ENCODE results near the gene MAD1L1.
"Not testable (repeated sequence)": the region's sequence is repeated elsewhere in the genome, so short reads cannot be mapped to it uniquely, and the experiment has no call there.

MAD1L1 gene

GRCh38 chr7:1864161-1864940 is 368.4 kb downstream of the MAD1L1 start:
- no peak for DNase-seq (ENCODE audit: low read depth)

DNA sequence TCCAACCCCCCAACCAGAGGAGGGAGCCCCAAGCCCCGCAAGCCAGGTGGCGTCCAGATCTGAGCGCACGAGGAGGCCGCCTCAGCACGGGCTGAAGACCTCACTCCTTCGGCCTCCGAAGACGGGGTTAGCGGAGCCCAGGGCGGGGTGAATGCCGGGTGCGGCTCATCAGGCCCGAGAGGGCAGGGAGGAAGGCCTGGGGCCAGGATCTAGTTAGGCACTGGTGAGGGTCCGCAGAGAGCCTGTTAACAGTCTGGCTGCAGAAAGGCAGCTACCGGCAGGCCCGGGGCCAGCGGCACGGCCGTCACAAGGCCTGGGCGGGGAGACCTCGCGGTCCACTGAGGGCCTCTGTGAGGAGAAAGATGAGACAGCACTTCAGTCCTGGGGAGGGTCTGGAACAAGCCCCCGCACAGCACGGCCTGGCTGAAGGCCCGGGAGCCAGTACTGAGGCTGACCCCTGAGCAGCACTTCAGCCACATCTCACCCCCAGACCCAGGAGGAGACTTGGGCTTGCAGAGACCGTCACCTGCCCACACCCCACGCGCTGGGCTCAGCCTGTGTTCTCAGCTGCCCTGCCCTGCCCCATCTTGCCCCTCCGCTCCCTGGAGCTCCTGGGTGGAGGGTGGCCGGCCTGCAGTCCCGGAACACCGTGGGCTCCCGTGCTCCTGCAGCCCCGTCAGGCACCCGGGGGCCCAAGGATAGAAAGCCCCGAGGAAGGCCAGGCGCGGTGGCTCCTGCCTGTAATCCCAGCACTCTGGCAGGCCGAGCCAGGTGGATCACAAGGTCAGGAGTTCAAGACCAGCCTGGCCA is 369.4 kb downstream of the MAD1L1 start:
- no peak for DNase-seq (ENCODE audit: low read depth)

GRCh38 chr7:1862560-1862959 is 370.2 kb downstream of the MAD1L1 start:
- DNase-seq (ENCODE audit: low read depth) = no peak

DNA sequence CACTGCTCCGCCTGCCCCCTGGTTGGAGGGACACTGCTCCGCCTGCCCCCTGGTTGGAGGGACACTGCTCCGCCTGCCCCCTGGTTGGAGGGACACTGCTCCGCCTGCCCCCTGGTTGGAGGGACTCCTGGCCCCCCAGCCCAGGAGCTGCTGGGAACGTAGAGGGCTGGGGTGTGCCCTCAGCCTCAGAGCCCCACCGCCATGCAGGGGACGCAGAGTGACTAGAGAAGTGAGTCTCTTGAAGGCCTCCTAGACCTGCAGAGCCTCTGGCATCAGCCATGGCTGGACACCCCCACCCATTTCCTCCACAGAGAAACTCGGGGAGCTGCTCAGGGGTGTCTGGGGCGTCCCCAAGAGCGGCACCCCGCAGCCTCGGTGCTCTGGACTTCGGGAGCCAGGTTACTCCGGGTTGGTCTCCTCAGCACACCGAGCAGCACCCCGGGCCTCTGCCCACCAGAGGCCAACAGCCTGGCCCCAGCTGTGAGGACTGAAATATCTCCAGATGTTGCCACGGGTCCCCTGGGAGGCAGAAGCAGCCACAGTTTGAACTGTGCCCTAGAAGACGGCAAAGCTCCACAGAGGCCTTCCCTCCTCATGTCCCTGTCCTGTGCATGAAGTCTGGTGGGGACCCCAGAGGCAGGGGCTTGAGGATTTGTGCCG is 370.8 kb downstream of the MAD1L1 start:
- no peak for DNase-seq (ENCODE audit: low read depth)

- DNase-seq (ENCODE audit: low read depth) = not testable (repeated sequence)
These were observed 371.6 kb downstream of the MAD1L1 start for GRCh38 chr7:1860881-1861798.

GRCh38 chr7:1859266-1860035 is 373.3 kb downstream of the MAD1L1 start:
- DNase-seq (ENCODE audit: low read depth) = no peak

GRCh38 chr7:1858435-1859265 is 374.1 kb downstream of the MAD1L1 start:
- no peak for DNase-seq (ENCODE audit: low read depth)

- DNase-seq (ENCODE audit: low read depth) = no peak
These were observed 375.0 kb downstream of the MAD1L1 start for GRCh38 chr7:1857487-1858421.

GRCh38 chr7:1856888-1857441 is 375.8 kb downstream of the MAD1L1 start:
- DNase-seq (ENCODE audit: low read depth) = no peak

GRCh38 chr7:1856161-1856887 is 376.4 kb downstream of the MAD1L1 start:
- DNase-seq (ENCODE audit: low read depth) = no peak

DNA sequence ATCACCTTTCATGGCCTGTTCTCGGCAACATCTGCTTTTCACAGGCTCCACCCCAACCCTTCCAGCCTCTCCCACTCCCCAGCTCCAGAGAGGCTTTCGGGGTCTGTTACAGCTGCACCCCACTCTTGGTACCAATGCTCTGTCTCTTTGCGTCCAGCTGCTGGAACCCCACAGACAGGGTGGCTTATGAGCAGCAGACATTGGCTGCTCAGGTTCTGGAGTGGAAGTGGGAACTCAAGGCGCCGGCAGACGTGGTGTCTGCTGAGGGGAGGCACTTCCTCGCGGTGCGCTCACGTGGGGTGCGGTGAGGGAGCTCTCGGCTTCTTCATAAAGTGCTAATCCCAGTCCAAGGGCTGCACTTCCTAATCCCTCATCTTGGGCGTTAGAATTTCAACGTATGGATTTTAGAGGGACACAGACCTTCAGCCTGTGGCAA is 377.0 kb downstream of the MAD1L1 start:
- DNase-seq (ENCODE audit: low read depth) = no peak

DNA sequence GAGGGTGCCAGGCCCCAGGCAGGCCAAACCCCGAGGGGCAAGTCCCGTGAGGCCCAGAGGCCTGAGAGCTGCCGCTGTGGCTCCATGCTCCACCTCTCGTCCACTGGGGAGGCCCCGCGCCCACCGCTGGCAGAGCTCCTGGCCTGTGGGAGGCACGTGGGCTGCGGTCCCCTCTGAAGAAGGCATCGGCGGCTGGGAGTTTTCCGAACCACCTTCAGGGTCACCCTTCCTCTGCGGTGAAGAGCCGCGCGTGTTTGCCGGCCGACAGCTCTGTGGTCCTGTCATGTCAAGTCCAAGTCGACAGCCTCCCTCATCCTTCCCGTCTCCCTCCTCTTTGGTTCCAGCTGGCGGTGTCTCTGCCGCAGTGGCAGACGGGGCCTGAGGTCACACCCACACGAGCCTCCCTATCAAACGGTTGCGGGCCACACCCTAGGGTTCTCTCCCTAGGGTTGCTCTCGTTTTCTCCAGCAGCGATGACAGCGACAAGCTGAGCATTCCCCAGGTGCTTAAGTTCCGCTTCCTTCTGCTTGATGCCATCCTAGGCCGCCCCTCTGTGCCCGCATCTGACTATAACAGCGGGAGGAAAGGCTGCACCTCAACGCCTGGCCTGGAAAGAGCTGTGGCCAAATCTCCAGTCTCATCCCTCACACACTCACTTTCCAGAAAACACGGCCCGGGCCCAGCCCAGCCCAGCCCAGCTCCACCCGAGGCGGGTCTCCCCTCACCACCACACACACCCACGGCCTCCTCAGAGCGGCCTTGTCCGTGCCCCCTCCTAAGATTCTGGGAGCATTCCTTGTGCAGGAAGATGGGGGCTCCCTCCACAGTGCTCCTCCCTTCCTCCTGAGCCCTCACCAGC is 377.6 kb downstream of the MAD1L1 start:
- DNase-seq (ENCODE audit: low read depth) = no peak

DNA sequence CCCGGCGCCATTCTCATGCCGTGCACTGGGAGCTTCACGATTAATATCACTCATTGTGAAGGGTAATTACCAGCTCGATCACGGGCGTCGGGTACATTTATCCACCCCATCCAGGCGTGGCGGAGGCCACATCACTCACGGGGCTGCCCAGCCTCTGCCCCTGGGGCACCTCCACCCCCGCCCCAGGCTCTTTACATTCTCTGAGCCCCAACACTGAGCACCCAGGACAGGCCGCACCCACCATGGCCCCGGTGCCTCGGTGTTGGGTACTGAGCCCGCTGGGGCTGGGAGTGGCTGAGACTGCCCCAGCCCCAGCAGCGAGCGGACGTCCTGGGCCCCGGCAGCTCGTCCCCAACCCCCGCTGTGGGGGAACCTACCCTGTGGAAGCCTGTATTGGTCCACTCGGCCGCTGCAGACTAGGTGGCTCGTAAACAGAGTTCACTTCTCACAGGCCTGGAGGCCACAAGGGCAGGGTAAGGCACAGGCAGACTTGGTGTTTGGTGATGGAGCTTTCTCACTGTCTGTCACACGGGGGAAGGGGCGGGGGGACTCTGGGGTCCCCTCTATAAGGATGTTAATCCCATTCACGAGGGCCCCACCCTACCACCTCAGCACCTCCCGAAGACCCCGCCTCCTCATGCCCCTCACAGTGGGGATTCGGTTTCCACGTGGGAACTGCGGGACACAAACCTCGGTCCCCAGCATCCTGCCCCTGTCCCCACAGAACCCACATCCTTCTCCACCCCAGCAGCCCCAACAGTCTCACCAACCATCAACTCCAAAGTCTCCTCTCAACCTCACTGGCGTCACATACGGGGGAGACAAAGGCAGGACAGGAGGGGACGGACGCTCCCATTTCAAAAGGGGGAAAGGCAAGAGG is 378.5 kb downstream of the MAD1L1 start:
- DNase-seq (ENCODE audit: low read depth) = no peak

GRCh38 chr7:1853431-1853985 is 379.2 kb downstream of the MAD1L1 start:
- no peak for DNase-seq (ENCODE audit: low read depth)

All from T-helper 22 cell (primary cell).